ENCODE measurements around the gene TBC1D30.
"Not testable (repeated sequence)": the region's sequence is repeated elsewhere in the genome, so short reads cannot be mapped to it uniquely, and the experiment has no call there.

The TBC1D30 gene

DNA sequence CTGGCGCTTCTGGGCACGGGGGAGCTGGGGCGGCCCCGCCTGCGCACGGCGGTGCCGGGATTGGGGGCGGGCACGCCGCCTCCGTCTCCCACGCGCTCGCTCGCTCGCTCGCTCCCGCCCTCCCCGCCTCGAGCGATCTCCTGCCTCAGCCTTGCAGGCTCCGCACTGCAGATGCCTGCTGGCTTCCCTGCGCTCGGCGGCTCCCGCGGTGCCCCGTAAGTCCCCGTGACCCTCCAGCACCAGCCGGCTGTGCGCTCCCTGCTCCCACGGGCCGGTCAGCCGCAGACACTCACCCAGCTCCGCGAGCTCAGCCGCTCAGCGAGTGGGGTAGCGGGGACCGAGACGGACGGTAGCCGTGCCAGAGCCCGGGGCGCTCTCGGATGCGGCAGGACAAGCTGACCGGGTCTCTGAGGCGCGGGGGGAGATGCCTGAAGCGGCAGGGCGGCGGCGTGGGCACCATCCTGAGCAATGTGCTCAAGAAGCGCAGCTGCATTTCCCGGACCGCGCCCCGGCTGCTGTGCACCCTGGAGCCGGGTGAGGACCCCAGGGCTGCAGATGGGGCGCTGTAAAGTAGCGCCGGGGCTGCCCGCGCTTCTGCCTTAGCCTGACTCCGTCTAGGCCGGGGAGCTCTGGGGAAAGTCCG is at the start of gene TBC1D30:
TBC1D30 (plus strand) TSS at position 148 of the 643 bp plus-strand sequence; CDS start at position 381, 233 bp downstream.
- no peak for DNase-seq (ENCODE audit: low spot score)

- DNase-seq (ENCODE audit: low spot score) = not testable (repeated sequence)
These were observed 49.2 kb upstream of the TBC1D30 start for GRCh38 chr12:64775147-64775736.

GRCh38 chr12:64779354-64779974 is 45.0 kb upstream of the TBC1D30 start:
- no peak for DNase-seq (ENCODE audit: low spot score)

- DNase-seq (ENCODE audit: low spot score) = no peak
These were observed 44.3 kb upstream of the TBC1D30 start for GRCh38 chr12:64780132-64780530.

DNA sequence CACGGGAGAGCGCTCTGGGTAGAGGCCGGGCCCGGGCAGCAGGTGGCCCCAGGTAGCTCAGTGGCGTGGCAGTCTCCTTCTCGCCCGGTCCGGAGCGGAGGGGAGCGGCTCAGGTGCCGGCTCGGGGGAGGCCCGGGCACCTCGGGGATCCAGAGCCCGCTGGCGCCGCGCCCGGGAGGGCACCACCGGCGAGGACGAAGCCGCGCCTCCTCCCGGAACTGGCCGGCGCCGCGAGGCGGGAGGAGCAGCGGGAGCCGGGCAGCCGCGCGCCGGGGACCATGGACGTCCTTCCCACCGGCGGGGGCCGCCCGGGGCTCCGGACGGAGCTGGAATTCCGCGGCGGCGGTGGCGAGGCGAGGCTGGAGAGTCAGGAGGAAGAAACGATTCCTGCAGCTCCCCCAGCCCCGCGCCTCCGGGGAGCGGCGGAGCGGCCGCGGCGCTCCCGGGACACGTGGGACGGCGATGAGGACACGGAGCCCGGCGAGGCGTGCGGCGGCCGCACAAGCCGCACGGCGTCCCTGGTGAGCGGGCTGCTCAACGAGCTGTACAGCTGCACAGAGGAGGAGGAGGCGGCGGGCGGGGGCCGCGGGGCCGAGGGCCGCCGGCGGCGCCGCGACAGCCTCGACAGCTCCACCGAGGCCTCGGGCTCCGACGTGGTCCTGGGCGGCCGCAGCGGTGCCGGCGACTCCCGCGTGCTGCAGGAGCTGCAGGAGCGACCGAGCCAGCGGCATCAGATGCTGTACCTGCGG is 43.7 kb upstream of the TBC1D30 start:
- DNase-seq (ENCODE audit: low spot score) = peak; percentile 22

GRCh38 chr12:64781280-64782190 is 42.9 kb upstream of the TBC1D30 start:
- peak; percentile 20 for DNase-seq (ENCODE audit: low spot score)

DNA sequence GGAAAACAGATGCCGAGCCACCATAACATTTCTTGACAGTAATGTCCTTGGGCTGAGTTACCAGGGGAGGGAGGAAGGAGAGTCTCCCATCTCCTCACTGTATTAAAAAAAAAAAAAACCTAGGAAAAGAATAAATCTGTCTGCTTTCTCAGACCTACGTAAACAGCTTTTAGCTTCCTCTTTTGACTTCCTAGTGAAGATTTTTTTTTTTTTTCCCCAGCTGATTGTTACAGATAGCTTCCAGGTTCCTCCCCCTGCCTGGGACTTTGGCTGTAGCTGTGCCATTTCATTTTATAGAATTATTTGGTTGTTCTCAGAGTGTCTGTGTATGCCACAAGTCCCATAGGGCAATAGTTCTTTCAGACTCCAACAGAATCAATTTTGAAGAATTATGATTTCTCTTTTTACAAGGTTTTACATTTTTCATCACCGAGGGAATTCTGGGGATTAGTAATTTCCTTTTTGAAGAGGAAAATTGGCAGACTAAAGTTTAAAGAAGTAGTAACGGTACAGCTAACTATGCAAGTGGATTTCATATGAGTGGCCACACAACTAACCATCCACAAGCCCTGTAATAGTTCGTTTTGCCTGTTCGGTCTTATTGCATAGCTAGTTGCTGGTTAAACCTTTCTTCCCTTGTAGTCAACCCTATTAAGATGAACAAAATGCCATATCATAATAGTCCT is 42.1 kb upstream of the TBC1D30 start:
- peak; percentile 42 for DNase-seq (ENCODE audit: low spot score)

DNA sequence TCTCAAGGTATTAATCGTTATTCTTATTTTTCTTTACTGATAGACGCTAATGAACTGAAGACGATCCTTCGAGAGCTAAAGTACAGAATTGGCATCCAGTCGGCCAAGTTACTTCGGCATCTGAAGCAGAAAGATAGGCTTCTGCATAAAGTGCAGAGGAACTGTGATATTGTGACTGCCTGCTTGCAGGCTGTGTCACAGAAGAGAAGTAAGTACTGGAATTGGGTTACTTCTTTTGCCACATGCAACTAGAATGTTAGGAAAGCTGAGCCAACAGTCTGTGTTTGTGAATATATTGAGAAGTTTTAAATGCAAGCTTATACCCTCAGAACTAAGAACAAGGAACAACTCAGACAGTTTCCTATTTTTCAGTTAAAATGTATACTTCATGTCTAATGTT is 38.6 kb upstream of the TBC1D30 start:
- DNase-seq (ENCODE audit: low spot score) = no peak

- DNase-seq (ENCODE audit: low spot score) = no peak
These were observed 34.3 kb upstream of the TBC1D30 start for GRCh38 chr12:64790166-64790565.

- DNase-seq (ENCODE audit: low spot score) = no peak
These were observed 33.4 kb upstream of the TBC1D30 start for GRCh38 chr12:64791036-64791435.

GRCh38 chr12:64792128-64792527 is 32.3 kb upstream of the TBC1D30 start:
- DNase-seq (ENCODE audit: low spot score) = no peak

DNA sequence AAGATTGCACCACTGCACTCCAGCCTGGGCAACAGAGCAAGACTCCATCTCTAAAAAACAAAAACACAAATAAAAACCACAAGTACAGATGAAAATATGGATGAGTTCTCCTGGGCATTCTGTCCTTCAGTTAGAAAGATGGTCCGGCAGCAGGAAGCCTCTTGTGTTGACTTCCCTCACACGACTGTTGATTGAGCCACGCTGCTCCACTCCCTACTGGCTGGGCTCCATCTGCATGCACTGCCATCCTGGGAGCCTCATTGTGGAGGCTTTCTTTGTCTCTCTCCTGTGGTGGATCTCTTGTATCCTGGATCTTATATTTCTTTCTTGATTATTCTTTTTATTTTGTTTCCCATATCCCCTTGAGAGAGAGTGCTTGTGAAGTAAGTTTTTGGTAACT is 30.8 kb upstream of the TBC1D30 start:
- DNase-seq (ENCODE audit: low spot score) = no peak

DNA sequence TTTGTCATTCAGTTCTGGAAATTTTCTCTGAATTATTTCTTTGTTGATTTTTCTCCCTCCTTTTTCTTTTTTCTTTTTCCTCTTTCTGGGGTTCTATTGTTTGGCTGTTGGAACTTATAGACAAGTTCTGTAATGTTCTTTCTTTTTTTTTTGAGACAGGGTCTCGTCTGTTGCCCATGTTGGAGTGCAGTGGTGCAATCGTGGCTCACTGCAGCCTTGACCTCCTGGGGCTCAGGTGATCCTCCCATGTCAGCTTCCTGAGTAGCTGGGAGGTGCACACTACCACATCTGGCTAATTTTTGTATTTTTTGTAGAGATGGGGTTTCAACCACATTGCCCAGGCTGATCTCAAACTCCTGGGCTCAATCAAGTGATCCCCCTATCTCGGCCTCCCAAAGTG is 30.1 kb upstream of the TBC1D30 start:
- no peak for DNase-seq (ENCODE audit: low spot score)

DNA sequence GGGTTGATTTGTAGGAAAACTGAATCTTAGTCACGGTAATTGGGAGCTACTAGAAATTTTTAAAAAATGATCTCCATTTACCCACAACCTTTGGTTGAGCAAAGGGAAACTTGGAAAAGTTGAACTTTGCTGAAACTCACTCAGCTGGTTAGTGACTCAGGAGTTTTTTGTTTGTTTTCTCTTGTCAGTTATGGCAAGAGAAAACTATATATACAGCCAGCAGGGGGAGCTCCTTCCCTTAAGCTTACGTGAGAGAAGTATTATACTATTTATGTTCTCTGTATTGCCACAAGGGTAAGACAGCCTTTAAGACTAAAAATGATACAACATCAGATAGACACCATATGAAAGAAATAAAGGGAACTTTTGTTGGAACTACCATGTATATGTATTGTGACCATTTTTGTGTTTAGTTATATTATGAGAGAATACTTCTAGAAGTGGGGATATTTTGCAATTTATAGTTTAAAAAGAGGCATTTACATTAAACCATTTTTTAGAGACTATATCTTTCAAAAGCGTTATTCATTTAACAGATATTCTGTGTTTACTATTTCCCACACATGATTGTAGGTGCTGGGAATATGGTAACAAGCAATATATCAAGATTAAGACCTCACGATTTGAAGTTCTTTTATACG is 28.1 kb upstream of the TBC1D30 start:
- DNase-seq (ENCODE audit: low spot score) = peak; percentile 88

- DNase-seq (ENCODE audit: low spot score) = no peak
These were observed 27.3 kb upstream of the TBC1D30 start for GRCh38 chr12:64797156-64797555.

DNA sequence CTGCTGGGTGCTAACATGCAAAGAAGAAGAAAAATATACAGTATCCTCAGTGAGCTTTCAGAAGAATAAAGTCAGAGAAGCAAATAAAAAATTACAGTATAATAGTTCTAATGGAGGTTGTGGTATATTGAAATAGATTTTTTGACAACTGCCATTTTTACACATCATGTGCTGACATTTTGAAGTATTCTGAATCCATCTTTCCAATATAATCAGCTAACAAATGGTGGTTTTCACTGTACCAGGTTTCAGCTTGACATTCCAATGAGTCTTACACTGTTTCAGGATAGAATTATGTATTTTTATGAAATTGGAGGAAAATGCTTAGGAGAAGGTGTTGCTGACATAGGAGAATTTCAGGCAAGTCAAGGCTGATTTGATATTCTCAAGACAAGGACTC is 26.3 kb upstream of the TBC1D30 start:
- DNase-seq (ENCODE audit: low spot score) = no peak

- no peak for DNase-seq (ENCODE audit: low spot score)
These were observed 23.8 kb upstream of the TBC1D30 start for GRCh38 chr12:64800640-64801039.

DNA sequence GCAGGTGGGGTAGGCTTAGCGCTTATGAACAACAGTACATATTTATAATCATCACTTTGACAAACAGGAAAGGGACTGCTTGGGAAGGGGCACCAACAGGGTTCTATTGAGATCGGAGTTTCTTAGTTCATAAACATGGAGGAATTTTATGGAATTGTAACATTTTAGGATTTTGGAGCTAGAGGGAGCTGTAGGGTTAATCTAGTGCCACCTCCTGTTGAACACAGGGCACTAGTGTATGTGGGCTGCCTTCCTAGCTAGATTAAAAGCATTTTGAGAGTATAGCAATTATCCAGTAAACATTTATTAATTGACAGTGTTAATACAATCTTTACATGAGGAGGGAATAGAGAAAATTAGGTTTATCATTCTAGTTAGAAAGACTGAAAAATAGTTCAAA is 23.1 kb upstream of the TBC1D30 start:
- no peak for DNase-seq (ENCODE audit: low spot score)

GRCh38 chr12:64802180-64802775 is 22.2 kb upstream of the TBC1D30 start:
- DNase-seq (ENCODE audit: low spot score) = peak; percentile 42

GRCh38 chr12:64806173-64806572 is 18.3 kb upstream of the TBC1D30 start:
- DNase-seq (ENCODE audit: low spot score) = no peak

All from kidney capillary endothelial cell (primary cell).